Left lung (tissue), 10 donors: Measurements from ENCODE around the gene NLGN2. TPM values are rescaled to one million over a fixed set of nuclear protein-coding genes. Genes with fewer than 3 reads are reported as not detected.

ENCODE experiments used
- ATAC-seq: fragments of 200-7000 bp; cut with Tn5 transposase; one replicate; pipeline ENCODE4 v1.9.1; 2020; ENCODE audit warnings: moderate library complexity
- DNase-seq, 4 donors: peaks; one replicate each; pipeline ENCODE4 v3.0.0-alpha.2; 2013 to 2020
- H3K27ac ChIP-seq, 2 donors: fragments of 200-600 bp; sonication (generic) in 1 of 2; one replicate each; pipeline versions ENCODE4 v1.5.0 to v1.8.0; 2020 to 2021
- H3K27me3 ChIP-seq, 2 donors: fragments of 200-600 bp; sonication (generic) in 1 of 2; one replicate each; pipeline versions ENCODE4 v1.5.0 to v1.8.0; 2020 to 2021
- H3K36me3 ChIP-seq, 2 donors: fragments of 200-600 bp; sonication (generic) in 1 of 2; one replicate each; pipeline versions ENCODE4 v1.5.0 to v1.8.0; 2020 to 2021
- H3K4me1 ChIP-seq, 2 donors: fragments of 200-600 bp; one replicate each; pipeline ENCODE4 v1.8.0; 2021
- H3K4me3 ChIP-seq, 2 donors: fragments of 200-600 bp; sonication (generic) in 1 of 2; one replicate each; pipeline versions ENCODE4 v1.5.0 to v1.8.0; 2020 to 2021; ENCODE audit warnings: mild to moderate bottlenecking in 1 of 2
- H3K9me3 ChIP-seq, 2 donors: fragments of 200-600 bp; sonication (generic) in 1 of 2; one replicate each; pipeline versions ENCODE4 v1.5.0 to v1.8.0; 2020 to 2021
- intact Hi-C, 2 donors: fragments of 100-400 bp; cut with DNase I; formaldehyde crosslinking; loops; one replicate each; pipeline versions ENCODE4 v1.11.2 to v1.14.2; 2022
- polyA plus RNA-seq, 6 donors: library from polyadenylated mRNA; unstranded; fragments of 120-200 nt; gene quantifications; one replicate each; pipeline ENCODE4 v1.2.1, GENCODE V29; 2013; ENCODE audit not compliant: insufficient read length in 6 of 6
- total RNA-seq, 2 donors: library from RNA; stranded (reverse); fragmentation: NEBNext Ultra II Directional; extraction: Animal tissue kit (Norgen Biotek cat#: 25700); gene quantifications; one replicate each; pipeline ENCODE4 v1.2.1, GENCODE V29; 2021
- TF ChIP-seq, protein P1 (sequence below), 2 donors: fragments of 200-600 bp; sonication (generic) in 1 of 2; IDR thresholded peaks; one replicate each; pipeline versions ENCODE4 v1.5.0 to v1.8.0; 2021; ENCODE audit warnings: antibody characterized with exemption in 2 of 2
- donor health status: DM: no; HTN: yes; CAD: no.
- donor health status: DM: no; HTN: no; CAD: no.

Gene NLGN2
- total and polyA plus RNA-seq, 8 donors: 14.8 to 34.4 (median 29.0) TPM

DNA sequence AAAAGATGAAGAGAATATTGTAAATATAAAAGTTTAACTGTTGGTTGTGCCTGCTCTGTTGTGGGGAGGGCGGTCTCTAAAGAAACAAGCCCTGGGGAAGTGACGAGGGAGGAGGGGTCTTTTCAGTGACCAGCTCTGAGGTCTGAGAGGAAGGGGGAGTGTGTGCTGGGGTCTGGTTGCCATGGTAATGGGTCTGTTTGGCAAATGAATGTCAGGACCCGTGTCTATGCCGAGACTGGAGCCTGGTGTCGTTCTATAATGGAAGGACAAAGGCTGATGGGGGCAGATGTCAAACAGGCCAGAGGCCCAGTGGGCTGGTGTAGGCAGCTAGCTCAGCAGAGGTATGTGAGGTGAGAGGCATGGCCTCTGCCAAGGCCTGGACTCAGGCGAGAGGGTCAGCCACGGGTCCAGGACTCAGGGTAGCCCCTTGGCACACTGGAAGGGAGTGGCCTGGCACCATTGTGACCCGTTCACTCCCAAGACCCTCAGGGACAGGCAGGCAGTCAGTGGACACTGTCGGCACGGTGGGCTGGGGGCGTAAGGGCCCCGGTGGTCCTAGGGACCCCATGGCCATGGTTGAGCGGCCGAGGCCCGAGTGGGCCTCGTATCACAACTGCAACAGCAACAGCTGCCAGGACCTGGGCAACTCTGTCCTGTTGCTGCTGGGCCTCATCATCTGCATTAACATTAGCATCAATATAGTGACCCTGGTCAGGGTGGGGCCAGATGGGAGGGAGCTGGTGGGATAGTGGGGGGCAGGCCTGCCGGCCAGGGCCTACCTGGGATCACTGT lies 12.4 kb downstream of the NLGN2 start, which contains the start of gene SPEM1:
Gene SPEM1 (plus strand): TSS at position 506 of the 792 bp plus-strand sequence. CDS start 61 bp downstream, at position 567.
- no peaks in the 10 kb centered on the region for H3K27me3 ChIP-seq
- H3K36me3 ChIP-seq: peaks cover 0 to 4% of the 10 kb centered on the region in 2 donors
- ATAC-seq (no peak), DNase-seq (peak in 3 of 4 donors; percentile 30 to 77 (median 61))
- H3K4me3 ChIP-seq: no peak within 1 kb of the TSS
- no peak within 1 kb of the TSS for H3K27ac ChIP-seq
- H3K4me1 ChIP-seq: no peaks in the 10 kb centered on the region
- TF ChIP-seq, protein P1, sequence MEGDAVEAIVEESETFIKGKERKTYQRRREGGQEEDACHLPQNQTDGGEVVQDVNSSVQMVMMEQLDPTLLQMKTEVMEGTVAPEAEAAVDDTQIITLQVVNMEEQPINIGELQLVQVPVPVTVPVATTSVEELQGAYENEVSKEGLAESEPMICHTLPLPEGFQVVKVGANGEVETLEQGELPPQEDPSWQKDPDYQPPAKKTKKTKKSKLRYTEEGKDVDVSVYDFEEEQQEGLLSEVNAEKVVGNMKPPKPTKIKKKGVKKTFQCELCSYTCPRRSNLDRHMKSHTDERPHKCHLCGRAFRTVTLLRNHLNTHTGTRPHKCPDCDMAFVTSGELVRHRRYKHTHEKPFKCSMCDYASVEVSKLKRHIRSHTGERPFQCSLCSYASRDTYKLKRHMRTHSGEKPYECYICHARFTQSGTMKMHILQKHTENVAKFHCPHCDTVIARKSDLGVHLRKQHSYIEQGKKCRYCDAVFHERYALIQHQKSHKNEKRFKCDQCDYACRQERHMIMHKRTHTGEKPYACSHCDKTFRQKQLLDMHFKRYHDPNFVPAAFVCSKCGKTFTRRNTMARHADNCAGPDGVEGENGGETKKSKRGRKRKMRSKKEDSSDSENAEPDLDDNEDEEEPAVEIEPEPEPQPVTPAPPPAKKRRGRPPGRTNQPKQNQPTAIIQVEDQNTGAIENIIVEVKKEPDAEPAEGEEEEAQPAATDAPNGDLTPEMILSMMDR (IDR thresholded peaks at IDR 0.05): no peak
- no peaks in the 10 kb centered on the region for H3K9me3 ChIP-seq
- intact Hi-C loops: no loop called here

- Histone ChIP-seq H3K36me3 (peaks cover 0 to 4% of the 10 kb centered on the region in 2 donors), H3K9me3 (no peaks in the 10 kb centered on the region), H3K4me3 (no peak overlapping the region), H3K27me3 (no peaks in the 10 kb centered on the region), H3K4me1 (no peaks in the 10 kb centered on the region), H3K27ac (no peak overlapping the region)
- no peak for ATAC-seq
- DNase-seq: peak in 1 of 4 donors; percentile 55
- intact Hi-C loops: no loop called here
- TF ChIP-seq, protein P1 (IDR thresholded peaks at IDR 0.05): no peak
These were observed 13.5 kb downstream of the NLGN2 start for GRCh38 chr17:7421186-7421585.

GRCh38 chr17:7423679-7424078 lies 16.0 kb downstream of the NLGN2 start:
- intact Hi-C loops: no loop called here
- no peak for DNase-seq

DNA sequence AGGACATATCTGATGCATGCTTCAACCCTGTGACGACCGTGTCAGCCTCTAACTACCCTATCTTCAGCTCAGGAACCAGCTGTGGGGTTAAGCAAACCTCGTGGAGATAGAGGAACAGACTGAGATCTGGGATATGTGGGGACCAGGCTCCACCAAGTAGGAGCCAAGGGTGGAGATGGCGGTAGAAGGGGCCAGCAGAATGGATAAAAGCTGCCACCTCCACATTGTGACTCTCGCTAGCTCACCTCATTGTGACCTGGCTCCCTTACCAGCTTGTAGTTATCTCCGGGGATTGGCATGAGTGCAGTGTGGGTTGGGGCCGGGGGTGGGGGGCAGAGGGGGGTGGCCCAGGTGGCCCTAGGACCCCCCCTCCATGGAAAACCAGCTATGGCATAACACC lies 17.7 kb downstream of the NLGN2 start, which contains the start of gene SPEM2:
Gene SPEM2 (plus strand): TSS at position 301 of the 400 bp plus-strand sequence. CDS start 73 bp downstream, at position 374.
- H3K9me3 ChIP-seq: no peaks in the 10 kb centered on the region
- DNase-seq: no peak
- TF ChIP-seq, protein P1 (IDR thresholded peaks at IDR 0.05): no peak
- H3K4me1 ChIP-seq: no peaks in the 10 kb centered on the region
- intact Hi-C loops: no loop called here
- no peak within 1 kb of the TSS for H3K27ac ChIP-seq
- H3K4me3 ChIP-seq: no peak within 1 kb of the TSS
- no peaks in the 10 kb centered on the region for H3K27me3 ChIP-seq
- ATAC-seq: no peak
- H3K36me3 ChIP-seq: no peaks in the 10 kb centered on the region

More at GRCh38 chr17:7423679-7424078, 16.0 kb downstream of the NLGN2 start:
- Histone ChIP-seq H3K27ac (no peak overlapping the region), H3K9me3 (no peaks in the 10 kb centered on the region), H3K36me3 (no peaks in the 10 kb centered on the region), H3K27me3 (no peaks in the 10 kb centered on the region), H3K4me3 (no peak overlapping the region), H3K4me1 (no peaks in the 10 kb centered on the region)
- ATAC-seq: no peak
- TF ChIP-seq, protein P1 (IDR thresholded peaks at IDR 0.05): no peak

- no peak for ATAC-seq
- no peaks in the 10 kb centered on the region for H3K27me3 ChIP-seq
- H3K27ac ChIP-seq: no peak overlapping the region
- intact Hi-C loops: no loop called here
- H3K9me3 ChIP-seq: no peaks in the 10 kb centered on the region
- TF ChIP-seq, protein P1 (IDR thresholded peaks at IDR 0.05): no peak
- H3K4me1 ChIP-seq: no peaks in the 10 kb centered on the region
- no peak overlapping the region for H3K4me3 ChIP-seq
- no peaks in the 10 kb centered on the region for H3K36me3 ChIP-seq
- DNase-seq: peak in 1 of 4 donors; percentile 41
These were observed 18.1 kb downstream of the NLGN2 start for GRCh38 chr17:7425756-7426155.
